ENCODE data around the gene CHD5. TPM values are rescaled to one million over a fixed set of nuclear protein-coding genes. Genes with fewer than 3 reads are reported as not detected.
A peak's percentile ranks its signal among the peaks of the same experiment; 100 is the strongest.
"Not testable (repeated sequence)": the region's sequence is repeated elsewhere in the genome, so short reads cannot be mapped to it uniquely, and the experiment has no call there.

Gene CHD5
- total RNA-seq, 2 experiments from 2014 or later = 0.27 to 0.45 TPM

DNA sequence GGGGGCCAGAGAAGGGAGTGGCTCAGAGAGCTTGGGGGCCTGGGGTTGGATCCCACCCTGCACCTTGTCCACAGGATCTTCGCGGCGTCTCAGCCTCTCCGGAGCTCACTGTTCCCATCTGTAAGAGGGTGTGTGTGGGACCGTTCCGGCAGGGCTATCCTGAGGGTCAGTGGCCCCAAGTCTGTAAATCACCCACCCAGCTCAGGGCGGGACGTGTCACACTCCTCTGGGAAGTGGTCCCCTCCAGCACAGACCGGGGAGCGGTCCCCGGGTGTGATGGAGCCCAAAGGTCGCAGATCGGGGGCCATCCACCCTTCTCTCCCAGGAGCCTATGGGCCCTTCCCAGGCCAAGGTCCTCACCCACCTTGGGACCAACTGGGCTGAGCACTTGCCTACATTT is 94.5 kb downstream of the CHD5 start:
- Mint-ChIP-seq H3K36me3 (ENCODE audit: low read depth) (peaks cover 15% of the 10 kb centered on the region), H3K27me3 (ENCODE audit: low read depth) (no peaks in the 10 kb centered on the region), H3K27ac (no peak overlapping the region), H3K4me1 (ENCODE audit: low read depth) (no peaks in the 10 kb centered on the region), H3K4me3 (no peak overlapping the region), H3K9me3 (no peaks in the 10 kb centered on the region)
- no peak for DNase-seq
- CTCF ChIA-PET = no interaction called here
- intact Hi-C loops (cut with micrococcal nuclease) = no loop called here

- no peak overlapping the region for H3K27ac Mint-ChIP-seq
- CTCF ChIA-PET = interaction anchor here (0.6 kb wide), 1 partner anchor 8 kb away, joined by 4 read pairs; no protein-coding TSS in a partner anchor
- DNase-seq = no peak
- no peaks in the 10 kb centered on the region for H3K4me1 Mint-ChIP-seq (ENCODE audit: low read depth)
- H3K27me3 Mint-ChIP-seq (ENCODE audit: low read depth) = no peaks in the 10 kb centered on the region
- H3K4me3 Mint-ChIP-seq = no peak overlapping the region
- intact Hi-C loops (cut with micrococcal nuclease) = no loop called here
- no peaks in the 10 kb centered on the region for H3K9me3 Mint-ChIP-seq
- peaks cover 15% of the 10 kb centered on the region for H3K36me3 Mint-ChIP-seq (ENCODE audit: low read depth)
Measured at GRCh38 chr1:6084781-6085495, 95.2 kb downstream of the CHD5 start.

DNA sequence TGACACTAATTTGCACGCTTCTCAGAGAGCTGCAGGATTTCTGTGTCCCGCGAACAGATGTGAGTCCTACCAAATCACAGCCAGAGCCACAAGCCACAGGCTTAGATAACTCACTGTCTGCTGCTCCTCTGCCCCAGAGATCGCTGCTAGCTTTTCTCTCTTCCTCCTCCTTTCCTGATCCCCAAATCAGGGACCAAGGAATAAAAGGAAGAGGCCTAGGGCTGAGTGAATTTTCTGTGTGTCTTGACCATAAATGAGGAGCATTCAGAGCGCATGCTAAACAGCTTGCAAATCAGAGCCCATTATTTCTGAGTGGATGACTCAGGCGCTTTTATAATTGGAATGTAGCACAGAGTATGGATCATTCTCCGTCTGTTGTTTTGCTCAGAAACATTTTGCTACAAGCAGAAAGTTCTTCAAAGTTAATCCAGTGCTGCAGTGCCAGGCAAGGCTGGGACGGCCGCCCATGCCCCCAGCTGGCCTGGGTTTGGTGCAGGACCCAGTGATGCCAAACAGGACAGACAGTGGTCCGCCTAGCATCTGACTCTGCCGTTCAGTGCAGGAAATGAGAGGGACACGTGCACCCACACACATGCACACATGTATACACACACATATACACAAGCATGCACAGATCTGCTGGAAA is 96.2 kb downstream of the CHD5 start:
- H3K27ac Mint-ChIP-seq = no peak overlapping the region
- H3K36me3 Mint-ChIP-seq (ENCODE audit: low read depth) = peaks cover 15% of the 10 kb centered on the region
- no peaks in the 10 kb centered on the region for H3K27me3 Mint-ChIP-seq (ENCODE audit: low read depth)
- H3K9me3 Mint-ChIP-seq = no peaks in the 10 kb centered on the region
- intact Hi-C loops (cut with micrococcal nuclease) = no loop called here
- H3K4me3 Mint-ChIP-seq = no peak overlapping the region
- CTCF ChIA-PET = no interaction called here
- DNase-seq = no peak
- no peaks in the 10 kb centered on the region for H3K4me1 Mint-ChIP-seq (ENCODE audit: low read depth)

DNA sequence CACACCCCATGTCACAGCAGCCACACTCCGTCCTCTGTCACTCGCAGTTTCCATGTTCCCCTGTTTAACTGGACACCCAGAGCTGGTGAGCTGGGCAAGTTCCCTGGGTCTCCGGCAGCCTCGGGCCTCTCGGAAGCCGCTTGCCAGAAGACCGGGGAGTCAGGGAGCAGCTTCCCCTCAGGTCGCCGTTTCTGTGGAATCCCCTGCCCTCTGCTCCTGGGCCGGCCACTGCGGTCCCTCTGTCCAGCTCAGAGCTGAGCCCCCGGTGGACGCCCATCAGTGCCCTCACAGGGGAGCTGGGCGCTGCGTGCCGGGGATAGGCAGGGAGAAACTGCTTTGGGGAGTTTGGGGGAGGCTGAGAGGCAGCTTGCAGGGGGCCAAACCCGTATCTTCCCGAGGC is 96.7 kb downstream of the CHD5 start:
- intact Hi-C loops (cut with micrococcal nuclease) = no loop called here
- CTCF ChIA-PET = interaction anchor here (0.6 kb wide), 1 partner anchor 48 kb away, joined by 3 read pairs; no protein-coding TSS in a partner anchor
- DNase-seq = no peak
- no peak overlapping the region for H3K4me3 Mint-ChIP-seq
- no peaks in the 10 kb centered on the region for H3K9me3 Mint-ChIP-seq
- H3K27ac Mint-ChIP-seq = no peak overlapping the region
- peaks cover 15% of the 10 kb centered on the region for H3K36me3 Mint-ChIP-seq (ENCODE audit: low read depth)
- no peaks in the 10 kb centered on the region for H3K27me3 Mint-ChIP-seq (ENCODE audit: low read depth)
- no peaks in the 10 kb centered on the region for H3K4me1 Mint-ChIP-seq (ENCODE audit: low read depth)

GRCh38 chr1:6082430-6082971 is 97.6 kb downstream of the CHD5 start:
- Mint-ChIP-seq H3K9me3 (no peaks in the 10 kb centered on the region), H3K4me1 (ENCODE audit: low read depth) (no peaks in the 10 kb centered on the region), H3K27ac (no peak overlapping the region), H3K36me3 (ENCODE audit: low read depth) (peaks cover 13% of the 10 kb centered on the region), H3K27me3 (ENCODE audit: low read depth) (no peaks in the 10 kb centered on the region), H3K4me3 (no peak overlapping the region)
- no peak for DNase-seq
- intact Hi-C loops (cut with micrococcal nuclease) = no loop called here
- CTCF ChIA-PET = interaction anchor here (0.6 kb wide), 2 partner anchors 43 to 47 kb away, joined by 3 read pairs; no protein-coding TSS in a partner anchor

DNA sequence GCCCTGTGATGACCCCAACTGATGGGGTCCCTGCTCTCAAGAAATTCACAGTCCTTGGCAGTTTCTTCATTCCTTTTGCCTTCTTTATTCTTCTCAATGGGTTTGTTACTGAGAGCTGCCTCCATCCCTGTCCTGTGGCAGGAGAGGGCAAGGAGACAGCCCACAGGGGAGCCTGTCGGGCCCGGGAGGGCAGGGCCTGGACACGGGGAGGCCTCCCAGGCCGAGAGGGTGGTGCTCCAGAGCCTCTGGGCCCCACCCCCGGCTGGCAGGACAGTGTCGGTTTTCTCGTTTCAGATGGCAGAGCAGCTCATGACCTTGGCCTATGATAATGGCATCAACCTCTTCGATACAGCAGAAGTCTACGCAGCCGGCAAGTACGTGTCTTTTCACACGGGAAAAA is 98.2 kb downstream of the CHD5 start:
- no peaks in the 10 kb centered on the region for H3K9me3 Mint-ChIP-seq
- no peaks in the 10 kb centered on the region for H3K27me3 Mint-ChIP-seq (ENCODE audit: low read depth)
- peaks cover 10% of the 10 kb centered on the region for H3K36me3 Mint-ChIP-seq (ENCODE audit: low read depth)
- H3K27ac Mint-ChIP-seq = no peak overlapping the region
- CTCF ChIA-PET = interaction anchor here (0.6 kb wide), 1 partner anchor 44 kb away, joined by 3 read pairs; no protein-coding TSS in a partner anchor
- H3K4me1 Mint-ChIP-seq (ENCODE audit: low read depth) = no peaks in the 10 kb centered on the region
- intact Hi-C loops (cut with micrococcal nuclease) = no loop called here
- no peak overlapping the region for H3K4me3 Mint-ChIP-seq
- DNase-seq = no peak

DNA sequence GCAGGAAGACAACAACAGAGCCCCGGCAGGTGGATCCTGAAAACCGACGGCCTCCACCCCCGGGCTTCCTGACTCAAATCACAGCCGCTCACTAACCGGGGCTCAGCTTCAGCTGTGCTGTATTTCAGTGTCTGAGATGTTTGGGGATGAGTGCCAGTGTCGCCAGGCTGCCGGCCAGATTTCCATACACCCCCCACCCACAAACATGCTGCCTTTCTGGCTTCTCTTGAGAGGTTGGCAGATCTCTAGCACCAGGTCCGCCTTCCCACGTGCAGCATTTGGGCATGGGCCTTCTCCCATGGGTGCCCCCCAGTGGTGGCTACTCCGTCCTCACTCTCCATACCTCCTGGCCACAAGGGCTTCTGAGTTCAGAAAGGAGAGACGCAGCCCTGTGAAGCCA is 99.7 kb downstream of the CHD5 start:
- Mint-ChIP-seq H3K4me1 (ENCODE audit: low read depth) (no peaks in the 10 kb centered on the region), H3K27me3 (ENCODE audit: low read depth) (no peaks in the 10 kb centered on the region), H3K27ac (no peak overlapping the region), H3K9me3 (no peaks in the 10 kb centered on the region), H3K4me3 (no peak overlapping the region), H3K36me3 (ENCODE audit: low read depth) (peaks cover 15% of the 10 kb centered on the region)
- CTCF ChIA-PET = no interaction called here
- intact Hi-C loops (cut with micrococcal nuclease) = no loop called here
- no peak for DNase-seq

GRCh38 chr1:6077919-6078318 is 102.2 kb downstream of the CHD5 start:
- no peak for DNase-seq
- Mint-ChIP-seq H3K36me3 (ENCODE audit: low read depth) (peaks cover 25% of the 10 kb centered on the region), H3K4me3 (no peak overlapping the region), H3K9me3 (no peaks in the 10 kb centered on the region), H3K27ac (no peak overlapping the region), H3K27me3 (ENCODE audit: low read depth) (no peaks in the 10 kb centered on the region), H3K4me1 (ENCODE audit: low read depth) (no peaks in the 10 kb centered on the region)
- CTCF ChIA-PET = no interaction called here
- intact Hi-C loops (cut with micrococcal nuclease) = no loop called here

GRCh38 chr1:6077506-6077905 is 102.6 kb downstream of the CHD5 start:
- Mint-ChIP-seq H3K9me3 (no peaks in the 10 kb centered on the region), H3K36me3 (ENCODE audit: low read depth) (peaks cover 22% of the 10 kb centered on the region)
- CTCF ChIA-PET = no interaction called here

GRCh38 chr1:6077061-6077460 is 103.1 kb downstream of the CHD5 start:
- intact Hi-C loops (cut with micrococcal nuclease); H3K27ac Mint-ChIP-seq; H3K4me1 Mint-ChIP-seq (ENCODE audit: low read depth); H3K4me3 Mint-ChIP-seq; DNase-seq; CTCF ChIA-PET; H3K9me3 Mint-ChIP-seq; H3K27me3 Mint-ChIP-seq (ENCODE audit: low read depth): not testable (repeated sequence)
- H3K36me3 Mint-ChIP-seq (ENCODE audit: low read depth) = peaks cover 20% of the 10 kb centered on the region

More at GRCh38 chr1:6077506-6077905, 102.6 kb downstream of the CHD5 start:
- H3K27ac Mint-ChIP-seq = no peak overlapping the region
- H3K27me3 Mint-ChIP-seq (ENCODE audit: low read depth) = no peaks in the 10 kb centered on the region
- no peak for DNase-seq
- no peaks in the 10 kb centered on the region for H3K4me1 Mint-ChIP-seq (ENCODE audit: low read depth)
- intact Hi-C loops (cut with micrococcal nuclease) = no loop called here
- H3K4me3 Mint-ChIP-seq = no peak overlapping the region

GRCh38 chr1:6075748-6076147 is 104.4 kb downstream of the CHD5 start:
- Mint-ChIP-seq H3K4me3 (no peak overlapping the region), H3K4me1 (ENCODE audit: low read depth) (peaks cover 1% of the 10 kb centered on the region), H3K36me3 (ENCODE audit: low read depth) (peaks cover 19% of the 10 kb centered on the region), H3K27me3 (ENCODE audit: low read depth) (no peaks in the 10 kb centered on the region), H3K9me3 (no peaks in the 10 kb centered on the region), H3K27ac (no peak overlapping the region)
- DNase-seq = no peak
- intact Hi-C loops (cut with micrococcal nuclease) = no loop called here
- CTCF ChIA-PET = no interaction called here

DNA sequence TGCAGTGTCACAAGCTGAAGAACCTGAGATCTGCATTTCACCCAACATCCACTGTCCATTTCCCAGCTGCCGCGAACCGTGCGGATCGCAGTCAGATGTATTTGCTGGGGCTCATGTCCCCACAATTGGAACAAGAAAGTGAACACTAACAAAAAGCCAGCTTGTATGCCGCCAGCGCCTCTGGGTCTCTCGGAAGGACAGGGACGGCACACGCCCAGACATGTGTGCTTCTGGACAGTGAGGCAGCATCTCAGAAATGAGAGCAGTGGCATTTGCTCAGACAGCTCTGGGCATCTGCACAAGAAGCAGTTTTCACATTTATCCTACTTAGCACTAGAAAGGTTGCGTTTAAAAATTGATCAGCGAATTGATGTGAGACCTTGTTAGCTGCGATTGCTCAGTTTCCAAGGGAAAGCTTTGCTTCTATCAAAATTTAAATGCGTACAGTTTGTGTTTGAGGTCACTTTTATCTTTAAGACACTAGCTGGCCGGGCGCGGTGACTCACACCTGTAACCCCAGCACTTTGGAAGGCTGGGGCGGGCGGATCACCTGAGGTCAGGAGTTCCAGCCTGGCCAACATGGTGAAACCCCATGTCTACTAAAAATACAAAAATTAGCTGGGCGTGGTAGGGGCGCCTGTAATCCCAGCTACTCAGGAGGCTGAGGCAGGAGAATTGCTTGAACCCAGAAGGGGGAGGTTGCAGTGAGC is 105.8 kb downstream of the CHD5 start:
- H3K36me3 Mint-ChIP-seq (ENCODE audit: low read depth) = peaks cover 19% of the 10 kb centered on the region
- H3K9me3 Mint-ChIP-seq = no peaks in the 10 kb centered on the region
- no peak overlapping the region for H3K4me3 Mint-ChIP-seq
- intact Hi-C loops (cut with micrococcal nuclease) = no loop called here
- no peaks in the 10 kb centered on the region for H3K27me3 Mint-ChIP-seq (ENCODE audit: low read depth)
- CTCF ChIA-PET = interaction anchor here (0.6 kb wide), 1 partner anchor 142 kb away, joined by 4 read pairs; no protein-coding TSS in a partner anchor
- no peak for DNase-seq
- peaks cover 1% of the 10 kb centered on the region for H3K4me1 Mint-ChIP-seq (ENCODE audit: low read depth)
- peak overlapping the region; percentile 36 for H3K27ac Mint-ChIP-seq

All from activated naive CD4-positive, alpha-beta T cell treated with anti-CD3 and anti-CD28 coated beads for 36 hours (primary cell).